HuH-7 (cell line): ENCODE results near the gene ANTXR2.

Experiments used
- DNase-seq: peaks from one replicate; pipeline ENCODE4 v3.0.0; 2011; ENCODE audit warnings: low spot score

Gene ANTXR2

DNA sequence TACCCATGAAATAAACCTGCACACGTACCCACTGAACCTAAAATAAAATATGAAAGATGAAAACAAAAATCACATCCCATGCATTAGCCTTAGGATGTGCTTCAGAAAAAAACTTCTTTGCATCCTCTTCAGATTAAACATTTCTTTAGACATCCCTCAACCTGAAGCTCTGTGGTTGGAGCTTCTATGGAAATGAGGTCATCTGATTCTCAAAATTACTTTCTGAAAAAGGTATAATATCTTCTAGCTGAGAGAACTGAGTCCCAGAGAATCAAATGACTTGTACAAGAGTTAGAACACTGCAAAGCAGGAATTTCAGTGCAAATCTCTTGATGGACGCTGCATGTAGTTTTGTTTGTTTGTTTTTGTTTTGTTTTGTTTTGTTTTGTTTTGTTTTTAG lies 19.1 kb upstream of the ANTXR2 start:
- DNase-seq = no peak

GRCh38 chr4:80091688-80092087 lies 18.7 kb upstream of the ANTXR2 start:
- no peak for DNase-seq

GRCh38 chr4:80091184-80091583 lies 18.2 kb upstream of the ANTXR2 start:
- DNase-seq = no peak

GRCh38 chr4:80090090-80090489 lies 17.1 kb upstream of the ANTXR2 start:
- DNase-seq = no peak

DNA sequence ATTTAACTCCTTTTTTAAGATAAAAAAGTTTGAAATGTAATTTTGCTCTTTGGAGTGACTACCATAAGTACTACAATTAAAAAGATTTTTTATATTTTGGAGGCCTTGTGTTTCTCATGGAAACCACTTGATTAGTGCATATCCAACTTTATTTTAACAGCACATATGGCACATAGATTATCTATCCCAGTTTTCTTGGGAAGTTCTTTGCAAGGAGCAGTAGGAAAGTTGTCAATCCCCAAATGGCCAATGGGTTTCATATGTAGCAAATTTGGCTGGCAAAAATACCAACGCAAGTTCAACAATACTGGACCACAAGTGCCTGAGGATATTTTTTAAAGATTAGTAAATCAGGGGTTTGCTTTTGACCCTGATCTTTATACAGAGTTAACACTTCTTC lies 15.4 kb upstream of the ANTXR2 start:
- DNase-seq = no peak

- no peak for DNase-seq
Observed at GRCh38 chr4:80086296-80086695, 13.3 kb upstream of the ANTXR2 start.

GRCh38 chr4:80085081-80085480 lies 12.1 kb upstream of the ANTXR2 start:
- DNase-seq = no peak

DNA sequence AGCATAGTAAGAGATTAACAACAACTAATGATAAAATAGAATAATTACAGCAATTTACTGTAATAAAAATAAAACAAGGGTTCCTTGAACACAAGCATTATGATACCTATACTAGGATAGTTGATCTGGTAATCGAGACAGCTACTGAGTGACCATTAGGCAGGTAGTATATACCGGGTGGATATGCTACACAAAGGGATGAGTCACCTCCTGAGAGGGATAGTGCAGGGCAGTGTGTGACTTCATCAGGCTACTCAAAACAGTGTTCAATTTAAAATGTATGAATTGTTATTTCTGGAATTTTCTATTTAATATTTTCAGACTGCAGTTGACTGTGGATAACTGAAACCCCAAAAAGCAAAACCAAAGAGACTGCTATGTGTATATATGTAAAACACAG lies 9.7 kb upstream of the ANTXR2 start:
- no peak for DNase-seq

- no peak for DNase-seq
Observed at GRCh38 chr4:80081566-80081965, 8.5 kb upstream of the ANTXR2 start.

GRCh38 chr4:80079255-80079923 lies 6.4 kb upstream of the ANTXR2 start:
- DNase-seq = no peak

DNA sequence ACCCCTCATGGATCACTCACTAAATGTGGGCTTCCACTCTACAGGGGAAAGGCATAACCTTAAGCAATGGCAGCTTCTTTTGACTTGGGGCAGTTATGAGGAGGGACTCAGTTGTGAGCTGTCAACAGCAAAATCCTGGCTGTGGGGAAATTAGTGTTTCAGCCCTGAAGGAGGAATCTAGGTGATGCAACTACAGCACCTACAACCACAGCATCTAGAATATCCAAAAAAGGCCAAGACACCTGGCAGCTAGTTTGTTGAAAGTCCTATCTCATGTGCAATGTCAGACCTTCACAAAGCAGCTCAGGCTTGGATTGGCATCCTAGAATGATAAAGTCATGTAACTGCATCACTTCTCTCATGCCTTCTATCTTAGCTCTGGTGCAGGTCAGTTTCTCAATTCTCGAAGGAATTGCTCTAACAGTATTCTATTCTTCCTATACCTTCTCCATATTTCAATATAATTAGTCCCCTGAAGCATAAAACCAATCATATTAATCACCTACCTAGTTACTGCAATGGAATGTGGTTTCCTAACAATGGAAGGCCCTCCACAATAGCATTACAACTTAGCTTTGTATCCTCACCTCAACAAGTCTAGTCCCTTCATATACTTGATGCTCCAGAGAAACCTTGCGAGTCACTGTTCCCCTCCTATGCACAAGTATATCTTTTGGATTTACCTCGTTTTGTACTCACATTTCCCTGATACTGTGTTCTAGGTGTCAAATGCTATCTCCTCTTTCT lies 5.5 kb upstream of the ANTXR2 start:
- no peak for DNase-seq

- no peak for DNase-seq
Observed at GRCh38 chr4:80077639-80078038, 4.6 kb upstream of the ANTXR2 start.

GRCh38 chr4:80076681-80077080 lies 3.7 kb upstream of the ANTXR2 start:
- DNase-seq = no peak

DNA sequence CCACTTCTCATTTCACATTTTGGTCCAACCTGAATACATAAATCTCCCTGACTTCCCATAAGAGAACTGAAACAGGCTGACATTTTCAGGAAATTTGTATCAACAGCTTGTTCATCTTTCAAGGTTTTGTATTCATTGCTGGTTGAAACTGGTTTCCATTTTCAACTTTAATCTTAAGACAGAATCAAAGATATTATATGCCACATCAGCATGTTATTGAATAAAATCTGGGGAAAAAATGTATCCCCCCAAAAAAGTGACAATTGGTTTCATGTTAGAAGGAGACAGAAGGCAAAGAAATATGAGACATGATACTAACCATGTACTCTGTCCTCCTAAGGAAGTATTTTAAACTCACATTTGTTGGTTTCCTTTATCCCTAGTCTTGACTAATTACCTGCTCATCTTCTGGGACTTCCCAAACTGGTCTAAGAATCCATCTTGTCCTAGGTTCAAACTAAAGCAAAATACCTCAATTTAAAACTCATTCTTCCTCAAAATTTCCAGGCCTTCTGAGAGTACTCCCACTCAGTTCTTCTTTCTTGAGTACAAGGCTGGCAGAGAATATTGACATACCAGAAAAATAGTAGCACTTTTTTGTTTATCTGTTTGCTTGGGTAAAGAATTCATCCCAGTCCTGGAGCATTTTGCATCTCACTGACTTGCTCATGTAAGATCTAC lies 3.1 kb upstream of the ANTXR2 start:
- DNase-seq = no peak

GRCh38 chr4:80074651-80075050 lies 1.6 kb upstream of the ANTXR2 start:
- no peak for DNase-seq

- no peak for DNase-seq
Observed at GRCh38 chr4:80074069-80074468, 1.0 kb upstream of the ANTXR2 start.

GRCh38 chr4:80073473-80074008 lies 512 bp upstream of the ANTXR2 start:
- no peak for DNase-seq

GRCh38 chr4:80072228-80072743 lies 743 bp downstream of the ANTXR2 start:
- DNase-seq = peak; percentile 11

DNA sequence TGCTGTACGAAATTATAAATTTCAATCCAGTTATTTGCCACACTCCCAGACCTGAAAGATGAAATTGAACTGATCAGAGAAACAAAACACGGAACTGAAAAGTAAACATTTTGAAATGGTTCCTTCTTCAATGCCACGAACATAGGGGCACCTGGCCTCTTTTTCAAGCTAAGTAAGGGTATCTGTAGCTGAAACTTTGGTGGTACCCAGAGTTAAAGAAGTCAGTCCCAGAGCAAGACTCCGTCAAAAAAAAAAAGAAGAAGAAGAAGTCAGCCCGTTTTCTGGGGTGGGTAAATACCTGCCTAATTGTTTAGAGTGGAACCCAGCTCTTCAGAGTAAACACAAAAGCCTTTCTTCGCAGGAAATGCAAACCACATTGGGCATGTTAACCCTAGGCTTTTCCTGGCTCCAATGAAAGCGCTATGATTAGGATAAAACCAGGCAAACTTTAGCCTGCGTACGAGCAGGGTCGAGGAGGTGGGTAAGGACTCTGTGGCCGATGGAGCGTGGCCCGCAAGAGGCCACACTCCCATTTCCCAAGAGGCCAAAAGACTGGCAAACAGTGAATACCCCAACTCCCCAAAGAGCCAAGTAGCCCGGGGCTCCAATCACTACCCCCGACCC lies 1.3 kb downstream of the ANTXR2 start:
- DNase-seq = no peak

DNA sequence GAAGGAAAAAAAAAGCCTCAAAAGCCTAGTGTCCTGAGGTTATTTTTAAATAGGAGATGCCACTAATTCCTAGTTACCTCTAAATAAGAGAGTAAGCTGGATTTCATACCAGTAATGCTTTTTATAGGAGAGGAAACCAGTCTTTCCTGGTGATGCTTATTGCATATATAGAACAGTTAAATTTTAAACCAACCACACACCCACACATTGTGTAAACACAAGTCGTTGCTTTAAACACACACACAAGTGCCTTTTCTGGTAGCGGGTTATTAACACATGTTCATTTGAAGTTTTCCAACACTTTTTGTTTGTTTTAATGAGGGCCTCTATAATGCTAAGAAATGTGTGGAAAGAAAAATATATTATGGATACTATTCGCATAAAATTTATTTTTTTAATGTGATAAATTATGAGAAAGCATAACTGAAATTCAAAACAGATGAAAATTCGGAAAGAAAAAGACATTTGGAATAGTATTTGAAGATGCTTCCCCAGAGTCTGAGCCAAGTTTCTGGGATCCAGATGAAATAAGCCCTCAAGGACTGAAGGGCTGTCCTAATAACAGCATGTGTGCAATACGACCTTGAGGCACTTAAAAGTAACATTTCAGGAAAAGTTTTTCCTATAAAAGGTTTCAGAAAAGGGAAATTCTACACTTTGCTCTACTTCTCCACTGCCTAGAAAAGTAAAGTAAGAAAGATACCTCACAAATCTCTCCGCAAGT lies 2.0 kb downstream of the ANTXR2 start:
- peak; percentile 23 for DNase-seq

GRCh38 chr4:80069837-80070731 lies 2.9 kb downstream of the ANTXR2 start:
- no peak for DNase-seq
